NCI-H82 treated with DMSO at 0.1 percent for 48 hours (cell line): ENCODE results near the gene CTNNB1.

Experiments
- DNase-seq: peaks from one replicate; lab custom pipeline; 2025; ENCODE audit not compliant: unreplicated experiment; lab: John Stamatoyannopoulos, UW

CTNNB1 gene

DNA sequence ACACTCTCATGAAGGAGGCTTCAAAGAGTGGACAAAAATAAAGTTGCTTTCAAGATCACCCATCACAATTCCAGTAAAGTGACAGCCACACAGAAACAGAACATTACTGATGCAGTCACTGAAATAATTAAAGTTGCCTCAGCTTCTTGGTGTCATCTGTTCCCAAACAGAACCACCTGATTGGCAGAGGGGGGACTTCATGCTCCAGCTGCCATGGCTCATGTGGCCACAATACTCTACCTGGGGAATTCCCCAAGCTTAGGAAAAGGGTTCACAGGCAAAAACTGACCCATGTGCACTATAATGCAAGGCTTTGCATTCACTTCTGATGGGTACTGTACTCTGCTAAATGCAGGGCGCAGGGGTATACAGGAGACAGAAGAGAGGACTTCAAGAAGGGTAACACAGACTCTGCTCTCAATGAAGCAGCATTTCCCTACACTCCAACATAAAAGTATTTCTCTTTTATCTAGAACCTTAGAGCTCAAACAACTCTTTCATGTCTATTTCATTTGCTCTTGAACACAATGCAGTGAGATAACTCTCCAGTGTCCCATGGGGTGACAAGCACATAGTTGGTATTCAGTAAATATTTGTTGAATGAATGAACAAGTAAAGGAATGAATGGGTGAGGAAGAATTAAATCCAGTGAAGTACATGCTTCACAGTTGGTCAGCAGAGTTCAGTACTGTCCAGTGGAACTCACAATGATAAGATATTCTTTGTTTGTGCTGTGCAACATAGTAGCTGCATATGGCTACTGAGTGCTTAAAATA lies 8.6 kb upstream of the CTNNB1 start:
- DNase-seq, result no peak

- DNase-seq, result no peak
Measured at GRCh38 chr3:41192885-41193284, 6.4 kb upstream of the CTNNB1 start.

DNA sequence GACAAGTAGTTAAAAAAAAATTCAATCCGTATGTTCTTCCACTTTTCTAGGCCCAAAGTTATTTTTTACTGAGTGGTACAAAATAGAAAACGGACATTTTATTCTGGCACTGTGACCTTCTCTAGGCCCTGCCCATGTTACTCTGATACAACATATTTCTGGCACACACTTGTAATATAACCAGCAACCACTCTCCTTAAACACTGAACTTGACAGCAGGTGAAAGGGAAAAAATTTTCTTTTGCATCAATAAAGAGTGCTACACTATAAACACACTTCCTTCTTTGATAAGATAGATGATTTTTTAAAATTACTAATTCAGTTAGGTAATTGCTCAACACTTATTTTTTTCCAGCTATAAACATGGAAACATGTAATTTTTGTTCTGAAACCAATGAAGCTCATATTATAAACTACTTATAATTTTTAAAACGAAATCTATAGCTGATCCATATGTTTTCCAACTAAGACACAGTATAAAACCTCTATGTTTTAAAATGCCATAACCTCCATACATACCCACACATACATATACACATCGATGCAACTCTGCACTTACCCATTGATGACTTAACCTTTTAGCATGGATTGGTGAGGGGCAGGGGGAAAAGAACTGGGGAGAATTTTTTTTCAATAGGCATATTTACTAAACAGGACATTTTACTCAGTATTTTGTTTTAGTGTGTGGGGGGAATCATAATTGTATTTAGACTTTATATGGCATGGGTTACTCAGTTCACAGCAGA lies 5.3 kb upstream of the CTNNB1 start:
- no peak for DNase-seq

DNA sequence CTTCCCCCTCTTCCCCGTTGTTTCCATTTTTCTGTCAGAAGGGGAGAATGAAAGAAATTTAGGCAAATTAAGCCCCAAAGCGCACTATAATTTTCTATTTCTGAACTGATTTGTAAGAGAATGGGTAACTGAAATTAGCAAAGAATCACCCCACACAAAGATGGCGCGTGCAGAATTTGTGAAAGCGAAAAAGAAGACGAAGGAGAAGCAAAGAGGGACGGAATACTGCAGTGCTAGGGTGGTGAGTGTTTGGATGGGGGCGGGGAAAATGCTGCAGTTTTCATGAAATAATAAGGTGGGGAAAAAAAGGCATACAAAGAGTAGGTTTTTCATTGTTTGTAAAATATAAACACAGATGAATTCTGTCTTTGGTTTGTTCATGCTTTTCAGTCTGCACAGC lies 4.6 kb upstream of the CTNNB1 start:
- no peak for DNase-seq

- no peak for DNase-seq
Measured at GRCh38 chr3:41195946-41196345, 3.4 kb upstream of the CTNNB1 start.

GRCh38 chr3:41196499-41197410 lies 2.5 kb upstream of the CTNNB1 start:
- no peak for DNase-seq

DNA sequence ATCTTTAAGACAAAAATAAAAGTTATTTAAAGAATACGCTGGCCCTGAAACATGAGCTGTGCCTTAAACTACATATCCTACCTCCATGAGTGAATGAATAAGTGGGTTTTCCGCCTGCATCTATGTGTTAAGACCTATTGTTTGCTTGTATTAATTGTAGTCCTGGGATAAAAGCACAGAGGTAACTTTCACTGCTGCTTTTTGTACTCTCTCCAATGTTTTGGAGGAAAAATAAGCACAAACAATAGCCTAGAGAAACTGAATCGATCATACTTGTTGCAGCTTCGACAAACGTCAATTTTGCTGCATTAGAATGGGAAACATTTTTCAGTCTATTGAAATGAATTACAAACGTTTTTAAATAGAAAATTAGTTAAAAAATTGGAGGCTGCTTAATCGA lies 1.3 kb upstream of the CTNNB1 start:
- no peak for DNase-seq

GRCh38 chr3:41198526-41198925 lies 779 bp upstream of the CTNNB1 start:
- DNase-seq, result no peak

- no peak for DNase-seq
Measured at GRCh38 chr3:41199866-41200668, 762 bp downstream of the CTNNB1 start.

- DNase-seq, result no peak
Measured at GRCh38 chr3:41200669-41201021, 1.3 kb downstream of the CTNNB1 start.

- DNase-seq, result no peak
Measured at GRCh38 chr3:41202075-41202833, 2.9 kb downstream of the CTNNB1 start.

DNA sequence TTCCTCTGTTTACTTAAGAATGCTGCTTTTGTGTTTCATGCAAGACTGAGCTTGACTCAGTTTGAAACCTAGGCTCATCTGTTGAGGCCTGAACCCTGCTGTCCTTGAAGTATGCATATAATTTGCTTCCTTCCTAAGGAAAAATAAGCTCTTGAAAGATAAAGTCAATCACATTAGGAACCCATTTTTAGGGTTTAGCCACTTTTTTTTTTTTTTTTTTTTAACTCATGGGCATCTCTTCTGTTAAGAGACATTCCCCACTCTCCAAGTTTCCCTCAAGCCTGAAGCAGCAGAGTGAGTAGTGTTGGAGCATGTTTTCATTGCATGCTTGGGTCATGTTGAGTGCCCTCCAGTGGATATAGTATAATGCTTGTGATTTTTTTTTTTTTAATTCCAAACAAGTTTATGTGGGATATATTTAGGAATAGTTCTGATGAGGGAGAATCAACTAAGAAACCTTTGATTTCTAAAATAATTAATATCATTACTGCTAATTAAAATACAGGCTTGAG lies 3.6 kb downstream of the CTNNB1 start:
- DNase-seq, result no peak

DNA sequence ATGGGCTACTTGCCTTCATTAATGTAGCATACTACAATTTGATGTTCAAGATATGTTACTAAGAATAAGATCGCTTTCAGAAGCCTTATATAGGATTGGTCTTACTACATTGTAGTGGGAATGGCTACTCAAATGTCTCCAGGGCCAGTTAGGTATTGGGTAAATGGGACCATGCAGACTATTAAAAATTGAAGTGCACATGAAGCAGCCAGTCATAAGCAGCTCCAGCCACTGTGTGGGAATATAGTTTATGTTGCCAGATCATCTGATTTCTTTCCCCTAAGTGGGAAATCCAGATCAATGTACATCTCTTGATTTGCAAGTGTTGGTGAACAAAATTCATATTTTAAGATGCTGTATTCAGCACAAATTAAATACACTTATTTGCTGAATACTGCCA lies 5.1 kb downstream of the CTNNB1 start:
- no peak for DNase-seq

DNA sequence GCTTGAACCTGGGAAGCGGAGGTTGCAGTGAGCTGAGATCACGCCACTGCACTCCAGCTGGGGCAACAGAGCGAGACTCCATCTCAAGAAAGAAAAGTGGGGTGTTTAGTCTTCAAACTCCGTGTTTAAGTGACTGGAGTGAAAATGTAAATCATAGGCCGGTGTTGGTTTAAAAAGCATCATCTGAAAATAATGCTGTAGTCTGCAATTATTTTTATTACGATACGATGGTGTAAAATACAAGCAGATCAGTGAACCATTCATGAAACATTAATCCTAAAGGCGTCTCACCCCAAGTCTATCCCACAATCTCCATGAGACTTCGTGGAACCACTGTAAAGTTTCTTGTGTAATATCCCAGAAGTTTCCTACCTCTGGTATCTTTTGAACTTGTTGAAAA lies 6.3 kb downstream of the CTNNB1 start:
- DNase-seq, result no peak

- no peak for DNase-seq
Measured at GRCh38 chr3:41207355-41207754, 8.1 kb downstream of the CTNNB1 start.

GRCh38 chr3:41208507-41209220 lies 9.4 kb downstream of the CTNNB1 start:
- no peak for DNase-seq

DNA sequence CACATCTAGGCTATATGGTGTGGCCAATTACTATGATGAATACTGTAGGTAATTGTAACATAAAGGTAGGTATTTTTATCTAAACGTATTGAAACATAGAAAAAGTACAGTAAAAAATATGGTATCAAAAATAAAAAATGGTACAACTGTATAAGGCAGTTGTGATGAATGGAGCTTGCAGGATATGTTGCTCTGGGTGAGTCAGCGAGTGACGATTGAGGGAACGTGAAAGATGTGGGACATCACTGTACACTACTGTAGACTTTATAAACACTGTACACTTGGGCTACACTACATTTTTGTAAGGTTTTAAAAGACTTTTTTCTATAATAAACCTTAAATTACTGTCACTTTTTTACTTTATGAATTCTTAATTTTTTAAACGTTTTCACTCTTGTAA lies 10.3 kb downstream of the CTNNB1 start:
- no peak for DNase-seq

DNA sequence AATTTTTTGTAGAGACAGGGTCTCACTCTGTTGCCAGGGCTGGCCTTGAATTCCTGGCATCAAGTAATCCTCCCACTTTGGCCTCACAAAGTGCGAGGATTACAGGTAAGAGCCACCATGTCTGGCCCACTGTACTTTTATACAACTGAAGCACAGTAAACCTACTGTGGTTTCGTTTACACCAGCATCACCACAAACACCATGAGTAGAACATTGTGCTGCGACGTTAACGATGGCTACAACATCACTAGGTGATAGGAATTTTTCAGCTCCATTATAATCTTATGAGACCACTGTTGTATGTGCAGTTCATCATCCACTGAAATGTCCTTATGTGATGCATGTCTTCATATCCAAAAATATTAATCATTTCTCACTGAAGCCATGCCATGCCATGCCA lies 11.7 kb downstream of the CTNNB1 start:
- DNase-seq, result no peak

DNA sequence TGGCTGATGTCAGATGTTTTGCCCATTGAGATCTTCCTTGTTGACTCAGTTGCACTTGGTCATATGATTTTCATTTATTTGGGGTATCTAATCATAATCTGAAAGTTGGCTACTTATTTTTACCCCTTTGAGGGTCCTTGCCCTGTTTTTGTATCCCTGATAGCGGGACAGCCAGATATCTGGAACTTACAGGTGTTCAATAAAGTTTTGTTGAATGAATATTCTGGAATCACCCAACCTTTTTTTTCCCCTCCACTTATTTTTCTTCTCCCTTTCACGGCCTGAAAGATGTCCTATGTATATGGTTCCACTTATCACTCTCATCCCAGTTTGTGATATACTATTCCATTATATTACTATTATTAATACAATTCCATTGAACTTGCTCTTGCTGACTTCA lies 12.8 kb downstream of the CTNNB1 start:
- DNase-seq, result no peak
